GM19467 (cell line): ENCODE data around the gene RBBP4.
"Not testable (repeated sequence)": the region's sequence is repeated elsewhere in the genome, so short reads cannot be mapped to it uniquely, and the experiment has no call there.

Experiments used
- ATAC-seq: cut with Tn5 transposase; IDR thresholded peaks from one replicate; pipeline ENCODE4 v1.9.1; 2021; ENCODE audit warnings: mild to moderate bottlenecking, moderate library complexity; ENCODE audit not compliant: unreplicated experiment

The RBBP4 gene

DNA sequence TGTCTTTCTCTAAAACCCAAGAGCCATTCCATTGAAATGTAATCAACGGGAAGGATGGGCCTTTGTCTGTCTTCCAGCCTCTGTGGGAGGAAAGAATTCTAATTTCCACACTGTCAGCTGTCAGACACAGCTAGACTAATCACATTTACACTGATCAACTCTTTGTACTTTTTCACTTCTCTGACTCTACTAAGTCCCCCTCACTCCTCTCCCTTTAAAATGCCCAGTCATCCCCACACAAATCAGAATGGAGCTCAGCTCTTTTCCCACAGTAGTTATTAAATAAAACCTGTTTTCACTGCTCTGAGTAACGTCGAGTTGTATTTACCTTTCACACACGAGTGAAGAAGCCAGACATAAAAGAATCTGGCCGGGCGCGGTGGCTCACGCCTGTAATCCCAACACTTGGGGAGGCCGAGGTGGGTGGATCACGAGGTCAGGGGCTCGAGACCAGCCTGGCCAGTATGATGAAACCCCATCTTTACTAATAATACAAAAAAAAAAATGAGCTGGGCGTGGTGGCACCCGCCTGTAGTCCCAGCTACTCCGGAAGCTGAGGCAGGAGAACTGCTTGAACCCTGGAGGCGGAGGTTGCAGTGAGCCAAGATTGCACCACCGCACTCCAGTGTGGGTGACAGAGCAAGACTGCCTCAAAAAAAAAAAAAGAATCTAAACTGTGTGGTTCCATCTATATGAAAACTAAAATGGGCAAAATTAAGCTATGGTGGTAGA lies 13.9 kb upstream of the RBBP4 start:
- no peak for ATAC-seq

DNA sequence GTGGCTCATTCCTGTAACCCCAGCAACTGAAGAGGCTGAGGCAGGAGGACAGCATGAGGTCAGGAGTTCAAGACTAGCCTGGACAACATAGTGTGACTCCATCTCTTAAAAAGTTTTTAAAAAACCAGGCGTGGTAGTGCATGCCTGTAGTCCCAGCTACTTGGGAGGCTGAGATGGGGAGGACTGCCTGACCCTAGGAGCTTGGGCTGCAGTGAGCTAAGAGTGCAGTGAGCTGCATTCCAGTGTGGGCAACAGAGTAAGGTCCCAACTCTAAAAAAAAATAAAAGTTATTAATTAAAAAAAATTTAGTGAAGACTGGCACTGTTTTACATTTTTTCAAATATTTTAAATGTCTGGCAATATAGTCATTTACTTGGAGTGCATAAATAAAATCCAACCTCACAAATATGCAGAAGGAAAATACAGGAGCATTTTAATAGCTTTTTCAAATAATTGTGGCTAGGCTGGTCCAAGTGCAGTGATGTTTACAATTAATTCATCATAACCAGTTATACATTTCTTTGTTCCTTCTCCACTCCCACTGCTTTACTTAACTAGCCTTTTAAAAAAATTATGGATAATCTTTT lies 11.4 kb upstream of the RBBP4 start:
- no peak for ATAC-seq

DNA sequence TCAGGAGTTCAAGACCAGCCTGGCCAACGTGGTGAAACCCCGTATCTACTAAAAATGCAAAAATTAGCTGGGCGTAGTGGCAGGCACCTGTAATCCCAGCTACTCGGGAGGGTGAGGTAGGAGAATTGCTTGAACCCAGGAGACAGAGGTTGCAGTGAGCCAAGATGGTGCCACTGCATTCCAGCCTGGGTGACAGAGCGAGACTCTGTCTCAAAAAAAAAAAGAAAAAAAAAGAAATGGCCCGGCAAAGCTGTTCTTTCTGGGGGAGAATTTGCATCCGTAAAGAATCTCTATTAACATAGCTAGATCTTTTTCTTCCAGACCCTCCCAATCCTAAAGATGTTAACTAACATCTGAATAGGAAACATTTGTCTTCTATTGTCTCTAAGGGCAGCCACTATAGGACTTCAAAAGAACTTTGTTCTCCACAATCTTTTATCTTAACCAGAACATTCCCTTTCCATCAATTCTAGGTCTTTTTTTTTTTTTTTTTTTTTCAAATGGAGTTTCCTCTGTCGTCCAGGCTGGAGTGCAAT lies 8.6 kb upstream of the RBBP4 start:
- not testable (repeated sequence) for ATAC-seq

DNA sequence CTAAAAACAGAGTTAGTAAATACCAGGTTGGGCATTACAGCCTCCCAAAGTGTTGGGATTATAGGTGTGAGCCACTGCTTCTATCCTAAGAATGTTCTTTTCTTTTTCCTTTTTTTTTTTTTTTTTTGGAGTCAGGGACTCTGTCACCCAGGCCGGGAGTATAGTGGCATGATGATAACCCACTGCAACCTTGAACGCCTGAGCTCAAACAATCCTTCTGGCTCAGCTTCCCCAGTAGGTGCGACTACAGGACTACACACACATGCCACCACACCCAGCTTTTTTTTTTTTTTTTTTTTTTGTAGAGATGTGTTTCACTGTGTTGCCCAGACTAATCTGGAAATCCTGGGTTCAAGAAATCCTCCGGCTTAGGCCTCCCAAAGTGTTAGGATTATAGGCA lies 6.6 kb upstream of the RBBP4 start:
- ATAC-seq, result no peak

DNA sequence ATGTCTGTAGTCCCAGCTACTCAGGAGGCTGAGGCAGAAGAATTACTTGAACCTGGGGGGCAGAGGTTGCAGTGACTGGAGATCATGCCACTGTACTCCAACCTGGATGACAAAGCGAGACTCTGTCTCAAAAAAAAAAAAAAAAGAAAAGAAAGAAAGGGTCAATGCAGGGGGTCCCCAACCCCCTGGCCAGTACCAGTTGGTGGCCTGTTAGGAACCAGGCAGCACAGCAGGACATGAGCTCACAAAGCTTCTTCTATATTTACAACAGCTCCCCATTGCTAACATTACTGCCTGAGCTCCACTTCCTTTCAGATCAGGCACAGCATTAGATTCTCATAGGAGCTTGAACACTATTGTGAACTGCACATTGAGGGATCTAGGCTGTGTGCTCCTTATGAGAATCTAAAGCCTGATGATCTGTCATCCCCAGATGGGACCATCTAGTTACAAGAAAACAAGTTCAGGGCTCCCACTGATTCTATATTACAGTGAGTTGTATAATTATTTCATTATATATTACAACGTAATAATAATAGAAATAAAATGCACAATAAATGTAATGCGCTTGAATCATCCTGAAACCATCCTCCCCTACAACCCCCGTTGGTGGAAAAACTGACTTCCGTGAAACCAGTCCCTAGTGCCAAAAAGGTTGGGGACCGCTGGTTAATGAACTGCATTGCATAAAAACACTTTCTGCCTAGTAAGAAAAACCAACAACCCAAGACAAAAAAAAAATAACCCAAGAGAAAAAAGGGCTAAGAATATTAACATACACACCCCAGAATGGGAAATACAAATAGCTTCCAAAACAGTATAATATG lies 3.5 kb upstream of the RBBP4 start:
- no peak for ATAC-seq

DNA sequence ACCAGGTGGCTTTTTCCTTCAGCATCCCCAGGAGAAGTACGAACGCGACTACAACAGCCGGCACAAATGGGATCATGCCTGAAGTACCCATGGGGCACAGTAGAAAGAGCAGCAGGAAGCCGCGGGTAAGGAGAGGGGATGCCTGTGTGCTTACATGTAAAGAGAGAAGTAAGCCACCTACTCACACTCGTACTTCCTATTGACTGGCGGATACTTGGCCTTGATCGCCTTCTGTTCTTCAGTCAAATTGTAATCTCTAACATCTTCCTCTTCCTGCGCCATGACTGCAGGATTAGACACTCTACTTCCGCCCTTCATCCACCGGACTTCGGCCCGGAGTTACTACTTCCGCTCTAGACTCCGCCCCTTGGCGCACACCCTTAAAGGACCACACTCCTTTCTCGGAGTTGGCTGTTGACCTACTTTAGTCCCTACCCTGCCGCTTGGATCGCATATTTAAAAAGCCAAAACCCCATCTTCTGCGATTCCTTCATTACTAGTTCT lies 708 bp upstream of the RBBP4 start, which contains the start of gene ZBTB8OS:
ZBTB8OS (minus strand) TSS at position 303 of the 504 bp plus-strand sequence; CDS start at position 282, 21 bp downstream.
- ATAC-seq, result peak; percentile 58

DNA sequence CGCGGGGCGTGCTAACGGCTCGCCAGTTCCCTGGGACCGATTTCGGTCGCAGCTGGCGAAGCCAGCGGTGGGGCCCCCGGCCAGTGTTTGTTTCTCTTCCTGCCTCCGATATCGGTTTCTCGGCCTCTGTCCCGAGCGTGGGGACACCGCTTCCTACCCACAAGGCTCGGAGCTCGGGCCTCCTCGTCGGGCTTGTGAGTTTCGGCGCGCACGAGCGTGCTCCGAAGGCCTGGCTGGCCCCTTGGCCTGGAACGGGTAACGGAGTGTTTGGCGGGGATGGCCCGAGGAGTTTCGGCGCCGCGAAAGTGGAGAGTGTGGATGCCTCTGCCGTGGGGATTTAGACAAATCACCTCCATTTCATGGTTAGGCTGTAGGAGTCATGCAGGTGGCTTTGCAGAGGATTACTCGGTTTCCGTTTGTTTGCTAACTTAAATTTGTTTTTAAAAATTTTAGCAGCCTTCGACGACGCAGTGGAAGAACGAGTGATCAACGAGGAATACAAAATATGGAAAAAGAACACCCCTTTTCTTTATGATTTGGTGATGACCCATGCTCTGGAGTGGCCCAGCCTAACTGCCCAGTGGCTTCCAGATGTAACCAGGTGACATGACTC lies 559 bp downstream of the RBBP4 start:
- no peak for ATAC-seq

DNA sequence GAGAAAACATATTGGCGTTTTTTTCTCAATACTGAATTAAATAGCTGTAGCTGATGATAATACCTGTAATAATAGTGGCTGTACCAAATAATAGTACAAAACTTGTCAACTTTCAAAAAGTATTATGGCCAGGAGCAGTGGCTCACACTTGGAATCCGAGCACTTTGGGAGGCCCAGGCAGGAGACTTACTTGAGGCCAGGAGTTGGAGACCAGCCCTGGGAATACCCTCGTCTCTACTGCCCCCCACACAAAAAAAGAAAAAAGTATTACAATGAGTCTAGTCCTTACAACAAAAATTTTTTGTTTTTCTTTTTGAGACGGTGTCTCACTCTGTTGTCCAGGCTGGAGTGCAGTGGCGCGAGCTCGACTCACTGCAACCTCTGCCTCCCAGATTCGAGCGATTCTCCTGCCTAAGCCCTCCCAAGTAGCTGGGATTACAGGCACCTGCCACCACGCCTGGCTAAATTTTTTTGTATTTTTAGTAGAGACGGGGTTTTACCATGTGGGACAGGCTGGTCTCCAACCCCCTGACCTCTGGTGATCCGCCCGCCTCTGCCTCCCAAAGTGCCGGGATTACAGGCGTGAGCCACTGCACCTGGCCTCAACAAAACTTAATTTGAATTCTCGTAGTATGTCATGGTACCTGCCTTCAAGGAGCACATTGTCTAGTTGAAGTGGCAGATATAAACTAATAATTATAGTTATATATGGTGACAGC lies 1.4 kb downstream of the RBBP4 start:
- ATAC-seq, result no peak

DNA sequence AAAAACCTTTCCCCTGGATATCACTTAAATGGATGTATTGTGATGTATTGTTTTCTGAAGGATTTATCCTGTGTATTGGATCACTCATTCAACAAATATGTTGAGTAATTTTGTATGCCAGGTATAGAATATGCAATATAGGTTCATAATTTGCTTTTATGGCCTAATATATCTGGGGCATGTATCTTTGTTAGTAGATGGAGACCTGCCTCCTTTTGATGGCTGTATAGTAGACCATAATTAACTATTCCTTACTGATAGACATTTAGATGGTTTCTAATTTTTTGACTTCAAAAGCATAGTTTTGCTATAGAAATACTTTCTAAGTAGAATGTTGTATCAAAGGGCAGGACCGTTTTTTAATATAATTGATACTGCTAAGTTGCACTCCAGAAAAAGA lies 8.6 kb downstream of the RBBP4 start:
- ATAC-seq, result no peak

DNA sequence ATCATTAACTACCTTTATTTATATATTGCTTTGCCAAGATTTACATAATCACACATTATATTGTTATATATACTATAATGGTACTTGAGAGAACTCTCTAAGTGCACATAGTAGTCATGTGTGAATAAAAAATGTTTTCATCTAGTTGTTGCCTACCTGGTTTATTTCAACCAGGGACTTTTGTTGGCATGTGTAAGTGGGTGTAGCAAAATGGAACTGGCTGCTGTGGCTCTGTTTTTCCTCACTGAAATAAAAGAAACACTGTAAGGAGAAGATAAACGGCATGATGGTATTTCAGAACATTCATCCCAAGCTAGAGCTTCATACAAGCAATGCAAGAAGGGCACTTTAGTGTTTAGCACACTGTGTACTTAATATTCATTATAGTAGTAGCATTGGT lies 14.9 kb downstream of the RBBP4 start:
- no peak for ATAC-seq

DNA sequence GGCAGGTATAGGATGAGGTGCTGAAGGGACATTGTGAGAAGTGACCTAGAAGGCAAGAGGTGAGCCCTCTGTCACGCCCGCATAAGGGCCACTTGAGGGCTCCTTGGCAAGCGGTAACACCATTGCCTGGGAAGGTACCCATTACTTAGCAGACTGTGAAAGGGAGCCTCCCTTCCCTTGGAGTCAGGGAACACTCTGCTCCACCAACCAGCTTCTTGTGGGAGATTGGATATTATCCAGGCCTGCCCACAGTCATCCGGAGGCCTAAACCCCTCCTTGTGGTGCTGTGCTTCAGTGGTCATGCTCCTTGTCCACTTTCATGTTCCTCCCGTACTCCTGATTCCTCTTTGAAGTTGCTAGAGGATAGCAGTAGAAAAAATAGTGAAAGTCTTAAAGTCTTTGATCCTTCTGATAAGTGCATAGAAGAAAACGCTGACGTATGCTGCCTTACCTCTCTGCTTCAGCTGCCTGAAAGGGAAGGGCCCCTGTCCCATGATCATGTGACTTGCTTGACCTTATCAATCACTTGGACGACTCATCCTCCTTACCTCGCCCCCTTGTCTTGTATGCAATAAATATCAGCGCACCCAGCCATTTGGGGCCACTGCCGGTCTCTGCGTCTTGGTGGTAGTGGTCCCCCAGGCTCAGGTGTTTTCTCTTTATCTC lies 16.0 kb downstream of the RBBP4 start:
- ATAC-seq, result no peak

DNA sequence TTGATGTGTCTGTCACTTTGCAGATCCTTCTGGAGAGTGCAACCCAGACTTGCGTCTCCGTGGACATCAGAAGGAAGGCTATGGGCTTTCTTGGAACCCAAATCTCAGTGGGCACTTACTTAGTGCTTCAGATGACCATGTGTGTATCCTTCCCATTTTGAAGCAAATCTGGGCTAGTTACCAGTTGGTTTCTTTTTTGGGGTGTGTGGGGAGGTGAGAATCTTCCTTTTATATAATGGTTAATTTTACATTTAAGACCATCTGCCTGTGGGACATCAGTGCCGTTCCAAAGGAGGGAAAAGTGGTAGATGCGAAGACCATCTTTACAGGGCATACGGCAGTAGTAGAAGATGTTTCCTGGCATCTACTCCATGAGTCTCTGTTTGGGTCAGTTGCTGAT lies 17.7 kb downstream of the RBBP4 start:
- ATAC-seq, result not testable (repeated sequence)

DNA sequence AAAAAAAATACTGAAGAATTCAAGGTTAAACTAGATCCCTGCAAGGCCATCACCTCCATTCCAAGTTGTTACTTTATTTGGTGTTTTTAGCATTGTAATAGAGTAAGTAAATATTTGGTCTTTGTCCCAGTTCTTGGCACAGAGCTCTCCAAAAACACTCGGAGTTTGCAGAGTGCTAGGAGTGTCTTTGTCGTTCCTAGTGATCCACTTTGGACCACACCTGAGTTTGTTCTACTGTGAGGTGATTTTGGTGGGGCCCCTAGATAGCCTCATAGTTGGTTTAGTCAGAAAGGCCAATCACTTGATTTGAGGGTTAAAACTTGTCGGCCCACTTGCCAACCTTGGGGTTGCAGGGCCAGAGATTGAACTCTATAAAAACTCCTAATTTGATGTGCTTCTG lies 25.9 kb downstream of the RBBP4 start:
- no peak for ATAC-seq

DNA sequence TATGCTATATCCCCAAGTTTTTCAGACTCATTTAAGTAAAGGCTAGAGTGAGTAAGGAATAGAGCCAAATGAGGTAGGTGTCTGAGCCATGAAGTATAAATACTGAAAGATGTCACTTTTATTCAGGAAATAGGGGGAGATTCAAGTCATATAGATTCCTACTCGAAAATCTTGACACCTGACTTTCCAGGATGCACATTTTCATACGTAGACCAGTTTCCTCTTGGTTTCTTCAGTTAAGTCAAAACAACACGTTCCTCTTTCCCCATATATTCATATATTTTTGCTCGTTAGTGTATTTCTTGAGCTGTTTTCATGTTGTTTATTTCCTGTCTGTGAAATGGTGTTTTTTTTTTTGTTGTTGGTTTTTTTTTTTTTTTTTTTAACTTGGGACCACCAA lies 29.0 kb downstream of the RBBP4 start:
- not testable (repeated sequence) for ATAC-seq

DNA sequence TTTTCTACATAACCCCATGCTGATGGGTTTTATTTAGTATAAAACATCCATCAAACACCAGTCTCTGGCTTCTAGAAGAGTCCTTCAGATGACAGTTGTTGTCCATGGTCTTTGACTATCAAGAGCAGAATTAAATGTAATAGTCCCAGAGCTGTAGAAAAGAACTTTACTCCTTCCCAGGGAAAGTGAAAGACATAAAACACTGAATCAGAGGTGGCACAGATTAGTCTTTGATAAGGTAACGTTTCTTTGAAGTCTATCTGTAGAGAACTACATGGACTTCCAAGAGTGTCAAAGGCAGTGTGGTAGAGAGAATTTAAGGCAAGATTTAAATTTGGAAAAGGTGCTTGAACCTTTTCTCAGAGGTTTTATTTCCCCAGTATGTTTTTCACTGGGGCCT lies 29.6 kb downstream of the RBBP4 start:
- ATAC-seq, result no peak

DNA sequence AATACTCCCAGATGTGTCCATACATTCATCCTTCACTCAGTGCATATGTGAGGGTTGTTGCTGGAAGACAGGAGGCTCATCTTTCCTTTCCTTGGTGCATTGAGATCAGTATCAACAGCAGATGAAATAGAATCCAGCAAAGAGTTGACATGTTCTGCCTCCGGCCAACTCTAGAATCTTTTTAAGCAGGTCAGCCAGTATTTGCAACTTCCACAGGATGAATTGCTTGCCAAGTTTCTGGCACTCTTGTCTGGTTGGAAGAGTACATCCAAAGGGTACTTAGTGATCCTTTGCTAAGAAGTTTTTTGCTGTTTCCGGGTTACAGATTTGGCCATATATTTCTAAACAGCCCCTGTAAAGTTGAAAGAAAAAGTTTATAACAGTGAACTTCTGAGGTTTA lies 30.5 kb downstream of the RBBP4 start:
- no peak for ATAC-seq

DNA sequence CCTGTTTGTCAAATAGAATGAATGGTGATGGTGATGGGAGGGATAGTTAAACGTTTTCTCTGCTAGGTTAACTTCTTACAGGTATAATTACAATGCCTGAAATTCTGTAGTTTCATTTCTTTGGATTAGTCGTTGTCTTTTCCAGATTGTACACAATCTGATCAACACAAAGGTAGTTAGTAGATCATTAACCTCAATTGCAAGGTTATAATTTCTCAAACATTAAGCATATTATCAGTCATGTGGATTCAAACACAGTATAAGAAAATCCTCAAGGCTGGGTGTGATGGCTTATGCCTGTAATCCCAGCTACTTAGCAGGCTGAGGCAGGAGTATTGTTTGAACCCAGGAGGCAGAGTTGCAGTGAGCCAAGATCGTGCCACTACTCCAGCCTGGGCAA lies 31.0 kb downstream of the RBBP4 start:
- ATAC-seq, result no peak

DNA sequence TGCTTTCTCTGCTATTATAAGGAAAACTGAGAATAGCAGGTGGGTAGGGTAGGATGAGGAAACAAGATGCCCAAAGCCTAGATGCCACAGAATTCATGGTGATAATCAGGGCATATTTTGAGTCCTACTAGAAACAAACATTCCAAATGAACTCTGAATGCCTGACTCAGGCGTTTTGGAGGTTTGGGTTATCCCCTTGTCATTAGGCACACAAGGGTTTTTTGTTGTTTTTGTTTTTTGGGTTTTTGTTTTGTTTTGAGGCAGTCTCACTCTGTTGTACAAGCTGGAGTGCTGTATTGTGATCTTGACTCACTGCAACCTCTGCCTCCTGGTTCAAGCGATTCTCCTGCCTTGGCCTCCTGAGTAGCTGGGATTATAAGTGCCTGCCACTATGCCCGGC lies 32.4 kb downstream of the RBBP4 start:
- ATAC-seq, result no peak

DNA sequence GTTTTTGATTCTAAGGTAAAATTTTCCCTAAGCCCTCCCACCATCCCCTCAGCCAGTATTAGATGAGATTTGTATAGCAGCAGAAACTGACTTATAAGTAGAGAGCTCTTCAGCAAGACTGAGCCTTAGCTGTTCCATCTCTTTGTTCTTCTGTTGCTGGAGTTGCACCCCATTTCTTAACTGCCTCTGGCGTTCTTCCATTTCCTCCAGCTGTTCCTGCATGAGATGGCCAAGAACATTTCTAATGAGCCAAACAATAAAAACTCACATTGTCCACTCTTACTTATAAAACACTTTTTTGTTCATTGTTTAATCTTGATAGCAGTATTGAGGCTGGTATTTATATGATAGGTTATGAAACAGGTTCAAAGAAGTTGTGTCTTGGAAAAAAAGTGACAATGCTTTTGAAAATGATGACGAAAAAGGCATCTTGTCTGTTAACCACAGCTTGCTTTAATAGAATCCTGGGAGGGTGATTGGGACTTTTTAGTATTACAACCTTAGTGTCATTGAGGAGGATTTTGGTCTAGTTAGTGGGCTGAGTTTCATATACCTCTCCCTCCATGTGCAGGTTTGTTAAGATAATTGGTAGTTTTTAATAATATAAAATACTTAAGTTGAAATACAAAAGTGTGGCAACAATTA lies 33.3 kb downstream of the RBBP4 start:
- no peak for ATAC-seq
